ENCODE measurements around the gene IZUMO4.
"Not testable (repeated sequence)": the region's sequence is repeated elsewhere in the genome, so short reads cannot be mapped to it uniquely, and the experiment has no call there.

The IZUMO4 gene

DNA sequence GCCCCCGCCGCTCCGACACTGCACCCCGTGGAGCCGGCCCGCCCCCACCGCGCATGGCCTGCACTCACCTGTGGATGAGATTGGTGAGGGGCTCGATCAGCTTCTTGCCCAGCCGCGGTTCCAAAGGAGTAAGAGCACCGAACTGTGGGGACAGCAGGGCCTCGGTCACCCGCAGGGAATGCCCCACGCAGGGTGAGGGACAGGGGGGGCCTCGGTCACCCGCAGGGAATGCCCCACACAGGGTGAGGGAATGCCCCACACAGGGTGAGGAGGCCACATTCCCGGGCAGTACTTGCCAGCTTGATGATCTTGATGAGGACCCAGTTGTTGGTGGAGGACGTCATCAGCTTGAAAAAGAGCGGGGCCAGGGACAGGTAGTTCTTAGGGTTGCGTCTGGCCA is 32.3 kb downstream of the IZUMO4 start:
- no peak for DNase-seq

DNA sequence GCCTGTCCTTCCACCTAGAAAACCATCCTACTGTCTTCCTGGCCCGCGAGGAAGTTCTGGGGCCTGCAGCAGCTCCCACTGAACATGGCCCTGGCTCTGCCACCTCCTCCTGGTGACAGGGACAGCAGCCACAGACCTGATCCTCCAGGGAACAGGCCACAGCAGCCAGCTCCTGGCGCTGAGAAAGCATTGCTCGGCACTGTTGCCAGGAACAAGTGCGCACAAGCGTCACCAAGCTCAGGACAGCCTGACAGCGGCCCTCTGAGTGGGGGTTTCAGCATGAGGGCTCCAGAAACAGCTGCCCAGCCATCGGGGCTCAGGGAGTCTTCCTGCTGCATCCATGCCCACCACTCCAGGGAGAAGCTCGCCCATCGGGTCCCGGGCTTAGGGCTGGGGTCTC is 32.8 kb downstream of the IZUMO4 start:
- DNase-seq = no peak

DNA sequence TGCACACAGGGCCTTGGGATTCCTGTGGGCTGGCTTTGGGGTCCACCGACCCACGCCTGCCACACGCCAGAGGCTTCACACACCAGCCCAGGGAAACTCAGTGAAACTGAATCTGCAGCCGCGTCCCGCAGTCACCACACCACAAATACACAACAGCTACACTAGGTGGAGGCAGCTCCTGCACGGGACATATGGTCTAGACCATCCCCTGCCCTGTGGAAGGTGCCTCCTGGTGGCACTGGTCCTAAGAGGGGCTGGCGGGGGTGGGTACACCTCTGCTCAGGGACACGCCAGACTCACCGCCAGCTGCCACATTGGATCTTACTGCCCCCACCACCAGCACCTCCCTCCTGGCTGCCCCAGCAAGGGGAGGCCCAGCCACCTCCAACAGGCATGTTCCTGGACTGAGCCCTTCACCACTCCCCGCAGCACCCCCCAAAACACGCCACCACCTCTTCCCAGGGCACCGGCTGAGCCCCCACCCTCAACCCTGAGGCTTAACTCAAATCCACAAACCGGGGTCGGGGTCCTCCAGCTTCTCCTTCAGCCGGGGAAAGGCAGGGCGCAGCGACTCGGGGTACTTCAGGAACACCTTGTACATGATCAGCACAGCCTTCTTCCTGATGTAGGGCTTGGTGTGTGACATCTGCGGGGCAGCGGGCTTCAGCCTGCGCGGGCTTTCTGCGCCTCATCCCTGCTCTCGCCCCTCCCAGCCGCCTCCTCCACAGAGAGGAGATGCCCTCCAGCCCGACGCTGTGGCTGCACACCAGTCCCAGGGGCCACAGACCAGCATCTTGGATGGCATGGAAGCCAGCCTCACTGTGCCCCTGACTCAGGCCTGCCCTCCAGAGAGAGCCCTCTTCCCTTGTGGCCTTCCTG is 33.4 kb downstream of the IZUMO4 start:
- DNase-seq = no peak

DNA sequence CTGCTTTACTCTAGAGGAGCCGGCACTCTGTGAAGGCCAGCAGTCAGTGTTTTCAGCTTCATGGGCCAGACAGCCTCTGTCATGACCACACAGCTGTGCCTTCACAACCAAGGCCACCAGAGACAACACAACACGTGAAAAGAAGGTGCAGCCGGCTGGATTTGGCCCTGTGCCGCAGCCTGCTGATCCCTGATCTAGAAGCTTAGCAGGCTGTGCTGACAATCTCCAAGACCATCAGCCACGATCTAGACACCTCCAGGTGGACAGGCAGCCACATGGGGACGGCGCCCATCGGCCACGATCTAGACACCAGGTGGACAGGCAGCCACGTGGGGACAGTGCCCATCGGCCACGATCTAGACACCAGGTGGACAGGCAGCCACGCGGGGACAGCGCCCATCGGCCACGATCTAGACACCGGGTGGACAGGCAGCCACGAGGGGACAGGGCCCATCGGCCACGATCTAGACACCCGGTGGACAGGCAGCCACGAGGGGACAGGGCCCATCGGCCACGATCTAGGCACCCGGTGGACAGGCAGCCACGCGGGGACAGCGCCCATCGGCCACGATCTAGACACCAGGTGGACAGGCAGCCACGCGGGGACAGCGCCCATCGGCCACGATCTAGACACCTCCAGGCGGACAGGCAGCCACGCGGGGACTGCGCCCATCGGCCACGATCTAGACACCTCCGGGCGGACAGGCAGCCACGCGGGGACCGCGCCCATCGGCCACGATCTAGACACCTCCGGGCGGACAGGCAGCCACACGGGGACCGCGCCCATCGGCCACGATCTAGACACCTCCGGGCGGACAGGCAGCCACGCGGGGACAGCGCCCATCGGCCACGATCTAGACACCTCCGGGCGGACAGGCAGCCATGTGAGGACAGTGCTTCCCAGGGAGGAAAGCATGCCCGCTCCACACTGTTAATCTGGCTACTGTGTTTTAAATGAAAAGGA is 34.6 kb downstream of the IZUMO4 start:
- DNase-seq = not testable (repeated sequence)

DNA sequence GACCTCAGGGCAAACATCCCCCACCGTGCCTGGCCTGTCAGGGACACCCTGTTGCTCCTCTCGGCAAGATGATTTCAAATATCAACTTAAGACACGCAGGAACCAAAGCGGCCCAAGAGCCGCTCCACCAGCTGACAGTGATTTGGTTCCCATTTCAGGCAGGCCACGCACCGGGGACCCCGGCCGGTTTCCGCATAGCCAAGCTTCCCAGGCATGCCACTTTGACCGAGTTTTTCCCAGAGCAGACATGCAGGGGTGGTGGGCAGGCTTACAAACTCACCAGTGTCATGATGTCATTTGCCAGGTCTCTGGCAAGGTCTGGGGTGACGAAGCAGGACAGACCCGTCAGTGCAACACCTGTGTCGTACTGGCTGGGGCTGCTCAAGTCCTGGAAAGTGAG is 35.5 kb downstream of the IZUMO4 start:
- no peak for DNase-seq

DNA sequence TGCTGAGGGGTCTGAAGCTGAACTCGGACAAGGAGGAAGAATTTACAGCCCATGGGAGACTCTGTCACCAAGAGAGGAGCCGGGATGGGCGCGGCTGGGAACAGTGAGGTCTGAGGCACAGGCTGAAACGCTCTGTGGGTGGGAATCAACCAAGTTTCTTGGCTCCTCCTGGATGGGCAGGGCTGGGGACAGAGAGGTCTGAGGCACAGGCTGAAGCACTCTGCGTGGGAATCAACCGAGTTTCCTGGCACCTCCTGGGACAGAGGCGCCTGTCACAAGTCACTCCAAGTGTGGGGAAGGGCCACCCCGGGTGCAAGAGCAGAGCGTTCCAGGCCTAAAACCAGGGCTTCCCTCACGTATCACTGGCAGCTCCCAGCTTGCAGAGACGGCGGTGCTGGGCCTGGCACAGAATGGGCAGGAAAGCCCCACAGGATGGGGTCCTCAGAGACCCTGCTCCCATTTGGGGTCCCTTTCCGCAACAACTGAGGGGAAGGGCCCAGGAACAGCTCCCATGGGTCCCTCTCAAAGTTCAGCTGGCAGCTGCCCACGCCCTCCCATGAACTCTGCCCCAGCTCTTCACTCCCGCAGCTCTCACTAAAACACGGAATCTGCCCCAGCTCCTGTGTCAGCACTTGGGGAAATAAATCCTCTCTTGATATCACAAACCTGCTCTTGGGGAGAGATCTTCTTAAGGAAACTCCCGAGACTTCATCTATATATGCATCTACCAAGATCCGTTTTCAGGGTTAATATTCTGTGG is 36.2 kb downstream of the IZUMO4 start:
- DNase-seq = no peak

DNA sequence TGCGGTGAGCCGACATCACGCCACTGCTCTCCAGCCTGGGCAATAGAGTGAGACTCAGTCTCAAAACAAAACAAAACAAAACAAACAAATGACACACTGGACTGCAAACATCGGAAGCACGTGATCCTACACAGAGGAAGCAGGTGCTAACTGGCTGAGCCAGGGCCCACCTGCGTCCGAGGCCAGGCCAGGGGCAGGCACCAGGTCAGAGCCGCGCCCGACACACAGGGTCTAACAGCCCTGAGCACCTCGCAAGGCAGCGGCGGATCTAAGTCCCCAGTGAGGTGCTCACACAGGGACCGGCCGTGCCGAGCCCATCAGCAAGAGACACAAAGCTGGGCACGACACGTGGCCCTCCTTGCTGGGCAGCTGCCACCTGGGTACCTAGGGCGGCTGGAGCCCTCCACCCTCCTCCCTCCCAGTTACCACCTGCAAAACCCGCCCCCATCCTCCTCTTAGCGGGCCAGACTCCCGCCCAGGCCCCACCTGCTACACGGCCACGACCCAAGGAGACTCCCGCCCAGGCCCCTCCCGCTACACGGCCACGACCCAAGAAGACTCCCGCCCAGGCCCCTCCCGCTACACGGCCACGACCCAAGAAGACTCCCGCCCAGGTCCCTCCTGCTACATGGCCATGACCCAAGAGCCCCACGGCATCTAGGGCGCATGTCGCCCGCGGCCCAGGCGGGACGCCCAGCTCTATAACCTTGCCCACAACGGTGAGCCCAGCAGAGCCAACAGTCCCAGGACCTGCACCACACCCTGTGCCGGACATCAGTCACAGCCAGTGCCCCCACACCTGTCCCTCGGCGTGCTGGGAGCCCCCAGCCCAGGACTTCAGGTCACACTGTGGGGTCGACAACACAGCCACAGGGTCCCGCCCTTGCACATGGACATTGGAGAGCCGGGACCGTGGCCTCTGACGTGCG is 39.0 kb downstream of the IZUMO4 start:
- no peak for DNase-seq

DNA sequence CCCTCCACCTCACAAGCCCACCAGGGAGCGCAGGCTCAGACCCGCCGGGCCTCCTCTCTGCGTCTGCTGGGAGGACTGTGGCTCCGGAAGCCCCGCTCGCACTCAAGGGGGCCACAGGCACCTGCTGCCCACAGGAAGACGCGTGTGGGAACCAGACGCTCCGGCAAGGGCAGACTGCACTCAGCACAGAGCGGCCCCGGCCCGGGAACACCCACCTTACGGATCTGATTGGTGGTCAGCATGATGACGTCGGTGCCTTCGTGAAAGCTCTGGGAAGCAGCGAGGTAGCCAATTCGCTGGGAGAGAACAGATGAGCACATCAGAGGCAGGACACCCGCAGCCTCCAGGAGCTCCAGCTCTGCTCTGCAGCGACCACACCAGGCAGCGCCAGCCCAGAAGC is 40.1 kb downstream of the IZUMO4 start:
- no peak for DNase-seq

DNA sequence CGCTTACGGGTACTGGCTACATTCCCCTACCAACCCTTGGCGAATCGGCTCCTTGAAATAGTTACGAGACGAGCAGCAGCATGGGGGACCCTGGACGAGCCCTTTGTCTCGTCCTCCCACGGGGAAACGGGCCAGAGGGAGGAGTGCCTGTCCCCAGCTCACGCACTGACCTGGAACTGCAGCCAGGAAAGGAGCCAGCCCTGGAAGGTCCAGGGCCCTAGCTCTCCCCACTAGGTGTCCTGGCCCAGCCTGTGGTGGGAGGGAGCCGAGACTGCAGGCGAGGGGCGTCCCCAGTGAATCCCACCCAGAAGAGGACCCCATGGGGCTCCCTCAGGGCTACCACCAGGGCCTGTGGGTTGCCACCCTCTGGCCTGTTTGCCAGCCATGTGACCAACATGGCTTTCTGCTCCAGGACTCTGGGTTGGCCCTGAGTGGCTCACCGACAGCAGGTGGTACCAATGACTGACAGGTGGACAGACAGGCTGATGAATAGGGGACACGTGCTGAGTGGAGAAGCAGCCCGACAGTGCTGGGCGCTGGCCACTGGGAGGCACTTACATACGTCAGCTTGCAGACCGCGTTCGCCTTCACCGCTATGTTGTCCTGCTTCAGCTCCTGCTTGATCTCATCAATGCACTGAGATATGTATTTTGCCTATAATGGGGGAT is 41.5 kb downstream of the IZUMO4 start:
- no peak for DNase-seq

DNA sequence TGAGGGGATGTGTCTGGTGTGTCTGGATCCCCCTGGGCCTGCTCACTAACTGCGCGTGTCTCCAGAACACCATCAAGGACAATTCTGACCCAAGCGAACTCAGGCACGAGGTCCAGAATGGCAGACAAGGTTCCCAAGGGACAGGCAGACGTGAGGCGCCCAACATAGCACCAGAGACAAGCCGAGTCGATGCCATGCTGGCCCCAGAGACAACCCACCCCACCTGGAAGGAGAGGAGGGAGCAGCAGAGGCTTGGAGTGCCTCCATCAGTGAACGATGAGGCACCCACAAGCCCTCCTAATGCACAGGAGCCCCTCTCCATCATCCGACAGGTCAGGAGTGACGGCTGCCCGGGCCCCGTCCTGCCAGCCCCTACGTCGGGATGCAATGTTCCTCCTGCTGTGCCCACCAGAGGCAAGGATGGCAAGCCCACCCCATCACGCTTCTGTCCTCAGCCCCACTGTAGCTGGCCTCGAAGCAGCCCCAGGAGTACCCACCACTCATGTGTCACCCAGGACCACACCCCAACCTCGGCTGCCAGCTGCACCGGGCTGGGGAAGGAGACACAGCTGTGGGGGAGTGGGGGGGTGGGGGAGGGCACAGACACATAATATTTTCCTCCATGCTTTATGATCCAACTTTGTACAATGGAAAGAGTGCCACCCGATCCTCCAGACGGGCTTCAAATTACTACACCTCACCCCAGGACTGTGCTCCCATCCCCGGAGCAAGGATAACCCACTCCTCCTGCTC is 42.8 kb downstream of the IZUMO4 start:
- no peak for DNase-seq

DNA sequence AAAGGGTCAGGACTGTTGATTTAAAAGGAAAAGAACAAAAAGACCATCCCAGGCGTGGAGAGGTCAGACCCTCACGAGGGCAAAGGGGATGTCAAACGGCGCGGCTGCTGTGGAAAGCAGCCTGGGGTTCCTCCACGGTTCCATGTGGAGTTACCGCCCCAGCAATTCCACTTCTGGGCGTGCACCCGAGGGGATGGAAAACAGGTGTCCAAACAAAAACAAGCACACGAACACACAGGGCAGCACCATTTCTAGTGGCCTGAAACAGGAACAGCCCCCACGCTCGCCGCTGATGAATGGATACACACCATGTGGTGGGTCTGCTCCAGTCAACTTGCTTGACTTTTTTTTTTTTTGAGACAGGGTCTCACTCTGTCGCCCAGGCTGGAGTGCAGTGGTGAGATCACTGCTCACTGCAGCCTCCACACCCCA is 43.4 kb downstream of the IZUMO4 start:
- no peak for DNase-seq

DNA sequence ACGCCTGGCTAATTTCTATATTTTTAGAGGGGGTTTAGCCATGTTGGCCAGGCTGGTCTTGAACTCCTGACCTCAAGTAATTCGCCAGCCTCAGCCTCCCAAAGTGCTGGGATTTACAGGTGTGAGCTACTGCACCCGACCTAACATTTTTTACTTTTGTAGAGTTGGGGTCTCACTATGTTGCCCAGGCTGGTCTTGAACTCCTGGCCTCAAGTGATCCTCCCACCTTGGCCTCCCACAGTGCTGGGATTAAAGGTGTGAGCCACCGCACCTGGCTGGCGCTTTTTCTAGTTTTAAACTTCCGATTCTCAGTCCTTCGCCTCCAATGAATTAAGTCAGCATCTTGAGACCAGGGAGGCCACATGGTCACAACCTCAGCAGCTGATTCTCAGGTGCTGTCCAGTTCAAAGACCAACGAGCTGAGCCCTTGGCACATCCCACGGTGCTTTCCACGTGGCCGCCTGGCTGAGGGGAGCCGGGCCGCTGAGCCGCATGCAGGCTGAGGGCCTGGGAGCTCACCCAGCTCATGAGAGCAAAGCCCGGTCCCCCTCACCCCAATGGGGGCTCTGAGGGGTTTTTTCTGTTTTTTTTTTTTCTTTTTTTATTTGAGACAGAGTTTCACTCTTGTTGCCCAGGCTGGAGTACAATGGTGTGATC is 45.6 kb downstream of the IZUMO4 start:
- no peak for DNase-seq

DNA sequence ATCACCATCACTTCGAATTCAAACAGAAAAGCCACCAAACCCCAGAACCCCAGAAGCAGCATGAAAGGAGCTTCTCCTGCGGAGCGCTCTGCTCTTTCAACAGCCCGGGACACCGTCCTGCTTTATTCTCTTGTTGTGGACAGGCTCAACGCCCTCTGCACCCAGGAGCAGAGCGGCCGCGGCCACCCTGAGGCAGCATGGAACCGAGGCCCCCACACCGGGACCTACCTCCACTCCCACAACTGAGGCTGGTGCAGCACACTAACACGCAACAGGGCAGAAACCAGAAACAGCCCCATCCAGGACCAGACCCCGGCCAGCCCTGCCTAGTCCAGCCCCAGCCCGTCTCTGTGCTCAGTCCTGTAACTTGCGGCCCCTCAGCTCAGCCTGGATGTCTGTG is 47.5 kb downstream of the IZUMO4 start:
- DNase-seq = no peak

DNA sequence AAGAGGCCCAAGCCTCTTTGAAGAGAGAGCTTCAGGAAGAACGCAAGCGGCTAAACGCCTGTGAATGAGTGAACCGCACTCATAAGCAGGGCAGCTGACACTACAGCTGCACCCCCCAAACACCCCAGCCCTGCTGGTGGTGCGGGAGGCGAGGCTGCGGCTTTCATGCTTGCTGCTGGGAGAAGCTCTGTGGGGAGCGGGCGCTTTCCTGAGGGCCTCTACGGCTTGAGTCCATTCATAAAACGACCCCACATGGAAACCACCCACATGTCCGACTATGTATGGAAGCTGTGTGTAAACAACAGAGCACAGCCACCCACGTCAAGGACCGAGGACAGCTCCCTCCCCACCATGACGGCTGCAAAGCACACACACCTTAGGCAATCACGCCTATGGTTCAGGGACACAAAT is 49.1 kb downstream of the IZUMO4 start:
- no peak for DNase-seq

DNA sequence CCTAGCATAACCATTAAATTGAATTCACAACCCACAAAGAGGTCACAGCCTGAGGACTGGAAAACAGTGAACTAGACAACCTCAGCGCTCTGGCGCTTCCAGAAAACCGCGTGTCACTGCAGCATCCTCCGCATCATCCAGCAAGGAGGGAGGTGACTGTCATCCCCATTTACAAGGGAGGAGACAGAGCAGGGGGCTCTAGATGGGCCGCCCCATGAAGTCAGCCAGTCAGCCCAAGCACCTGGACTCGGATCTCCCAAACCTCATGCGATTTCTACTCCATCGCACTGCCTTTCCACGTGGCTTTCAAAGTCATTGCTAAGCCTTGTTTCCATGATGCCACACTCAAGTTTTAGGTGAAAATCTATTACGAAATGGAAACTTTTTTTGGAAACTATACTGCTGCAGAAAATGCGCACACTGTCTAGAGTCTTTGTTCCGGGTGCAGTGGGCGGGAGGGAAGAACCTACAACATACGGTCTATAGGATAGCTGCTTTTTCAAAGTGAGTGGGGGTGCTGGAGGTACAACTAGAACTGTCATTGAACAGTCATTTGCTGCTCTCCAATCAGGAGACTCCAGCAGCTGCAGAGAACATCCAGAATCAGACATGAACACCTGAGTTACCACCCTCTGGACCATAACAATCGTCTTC is 51.9 kb downstream of the IZUMO4 start:
- DNase-seq = no peak

All from cerebellar nuclear complex (tissue), 1 donor.